Testis (tissue), 3 donors: ENCODE results near the gene KRTAP1-4. TPM values are rescaled to one million over a fixed set of nuclear protein-coding genes. Genes with fewer than 3 reads are reported as not detected.

ENCODE experiments used
- DNase-seq: peaks from one replicate; pipeline ENCODE4 v3.0.0-alpha.2; 2019
- H3K27ac ChIP-seq, 2 donors: fragments of 200-600 bp; sonication (generic); one replicate each; pipeline ENCODE4 v1.5.1; 2019
- H3K27me3 ChIP-seq: fragments of 200-600 bp; sonication (generic); one replicate; pipeline ENCODE4 v1.5.1; 2019
- H3K36me3 ChIP-seq: fragments of 200-600 bp; sonication (generic); one replicate; pipeline ENCODE4 v1.5.1; 2017; ENCODE audit warnings: low read depth; ENCODE audit errors: missing control alignments
- H3K4me1 ChIP-seq: fragments of 200-600 bp; sonication (generic); one replicate; pipeline ENCODE4 v1.5.1; 2019
- H3K4me3 ChIP-seq, 2 donors: fragments of 200-600 bp; sonication (generic); one replicate each; pipeline ENCODE4 v1.5.1; 2017 to 2019
- H3K9me3 ChIP-seq: fragments of 200-600 bp; sonication (generic); one replicate; pipeline ENCODE4 v1.5.1; 2017
- POLR2A ChIP-seq: fragments of 450-650 bp; IDR thresholded peaks from one replicate; pipeline ENCODE4 v1.6.1; 2017; ENCODE audit warnings: antibody characterized with exemption, mild to moderate bottlenecking, moderate library complexity
- WGBS, 2 donors: methylation state at CpG; one replicate each; pipeline ENCODE4 v1.1.5; 2018; 5-methylcytosine and 5-hydroxymethylcytosine counted together
- intact Hi-C: fragments of 100-400 bp; cut with DNase I; formaldehyde crosslinking; loops from one replicate; pipeline ENCODE4 v1.15.1; 2023; ENCODE audit warnings: low total_unique reads
- polyA plus RNA-seq: library from polyadenylated mRNA; stranded (reverse); fragments of 350-450 nt; fragmentation: Illumina TruSeq; extraction: RNeasy Lipid Tissue Mini Kit (QIAGEN cat#74804); gene quantifications from one replicate; pipeline ENCODE4 v1.2.3, GENCODE V29; 2014; ENCODE audit warnings: low read depth, low replicate concordance; ENCODE audit not compliant: insufficient read depth
- total RNA-seq, 2 donors: library from RNA; depleted of rRNA; stranded (reverse); fragments of >200 nt; gene quantifications; one replicate each; pipeline ENCODE4 v1.2.3, GENCODE V29; 2016
- TF ChIP-seq, protein P1 (sequence below), 3 experiments: fragments of 450-650 bp in 2 of 3; fragments of 200-600 bp in 1 of 3; sonication (generic) in 1 of 3; IDR thresholded peaks; one replicate each; pipeline ENCODE4 v1.5.1; 2016 to 2019; ENCODE audit warnings: antibody characterized with exemption in 3 of 3, mild to moderate bottlenecking in 2 of 3, moderate library complexity in 1 of 3

KRTAP1-4 gene
- total and polyA plus RNA-seq, 3 donors from 2014 or later, result not detected

DNA sequence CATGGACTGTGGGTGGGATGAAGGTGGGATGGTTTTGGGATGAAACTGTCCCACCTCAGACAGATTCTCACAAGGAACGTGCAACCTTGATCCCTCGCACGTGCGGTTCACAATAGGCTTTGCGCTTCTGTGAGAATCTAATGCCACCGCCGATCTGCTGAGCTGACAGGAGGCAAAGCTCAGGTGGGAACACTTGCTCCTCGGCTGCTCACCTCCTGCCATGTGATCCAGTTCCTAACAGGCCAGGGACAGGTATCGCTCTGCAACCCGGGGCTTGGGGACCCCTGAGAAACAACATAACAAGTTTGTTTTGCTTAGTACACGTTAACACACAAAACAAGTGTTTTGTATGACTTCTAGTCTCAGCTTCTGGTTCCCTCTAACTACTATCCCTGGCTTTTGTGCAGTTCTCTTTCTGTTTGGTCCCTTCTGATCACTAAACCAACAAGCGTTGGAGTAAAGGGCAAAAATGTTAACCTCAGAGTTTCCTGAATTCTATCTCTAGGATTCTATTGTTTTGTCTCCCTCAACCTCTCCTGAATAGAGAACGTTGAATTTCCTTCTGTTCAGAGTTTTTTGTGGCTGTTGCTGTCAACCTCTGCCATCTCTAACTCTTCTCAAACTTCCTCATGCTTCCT, 13.3 kb downstream of the KRTAP1-4 start:
- Histone ChIP-seq H3K27me3 (no peaks in the 10 kb centered on the region), H3K9me3 (no peaks in the 10 kb centered on the region), H3K36me3 (no peaks in the 10 kb centered on the region), H3K4me3 (no peak overlapping the region), H3K4me1 (no peaks in the 10 kb centered on the region), H3K27ac (no peak overlapping the region)
- no peak for DNase-seq
- intact Hi-C loops, result no loop called here
- 79 to 88% methylated on average over 13 of the region's 13 CpGs for WGBS, 2 donors
- TF ChIP-seq POLR2A, result no peak
- TF ChIP-seq, protein P1, sequence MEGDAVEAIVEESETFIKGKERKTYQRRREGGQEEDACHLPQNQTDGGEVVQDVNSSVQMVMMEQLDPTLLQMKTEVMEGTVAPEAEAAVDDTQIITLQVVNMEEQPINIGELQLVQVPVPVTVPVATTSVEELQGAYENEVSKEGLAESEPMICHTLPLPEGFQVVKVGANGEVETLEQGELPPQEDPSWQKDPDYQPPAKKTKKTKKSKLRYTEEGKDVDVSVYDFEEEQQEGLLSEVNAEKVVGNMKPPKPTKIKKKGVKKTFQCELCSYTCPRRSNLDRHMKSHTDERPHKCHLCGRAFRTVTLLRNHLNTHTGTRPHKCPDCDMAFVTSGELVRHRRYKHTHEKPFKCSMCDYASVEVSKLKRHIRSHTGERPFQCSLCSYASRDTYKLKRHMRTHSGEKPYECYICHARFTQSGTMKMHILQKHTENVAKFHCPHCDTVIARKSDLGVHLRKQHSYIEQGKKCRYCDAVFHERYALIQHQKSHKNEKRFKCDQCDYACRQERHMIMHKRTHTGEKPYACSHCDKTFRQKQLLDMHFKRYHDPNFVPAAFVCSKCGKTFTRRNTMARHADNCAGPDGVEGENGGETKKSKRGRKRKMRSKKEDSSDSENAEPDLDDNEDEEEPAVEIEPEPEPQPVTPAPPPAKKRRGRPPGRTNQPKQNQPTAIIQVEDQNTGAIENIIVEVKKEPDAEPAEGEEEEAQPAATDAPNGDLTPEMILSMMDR (IDR thresholded peaks at IDR 0.05), result no peak

DNA sequence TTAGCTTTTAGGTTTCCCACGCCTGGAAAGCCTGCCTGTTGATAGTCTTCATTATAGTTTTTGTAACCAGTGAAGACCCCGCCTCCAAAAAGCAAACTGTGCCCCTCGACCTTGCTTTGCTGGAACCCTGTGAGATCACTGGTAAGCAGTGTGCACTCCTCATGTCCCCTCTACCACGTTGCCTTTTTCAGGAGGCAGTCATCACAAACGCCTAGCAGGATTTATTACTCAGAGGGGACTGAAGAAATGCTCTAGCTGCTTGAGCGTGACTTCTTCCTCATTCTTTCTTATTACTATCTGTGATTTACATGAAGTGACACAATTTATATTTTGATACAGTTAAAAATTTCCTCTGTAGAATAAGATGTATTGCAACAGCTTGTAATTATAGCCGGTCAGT, 14.5 kb downstream of the KRTAP1-4 start:
- intact Hi-C loops, result no loop called here
- H3K27me3 ChIP-seq, result no peaks in the 10 kb centered on the region
- no peaks in the 10 kb centered on the region for H3K4me1 ChIP-seq
- WGBS, 2 donors, result 67 to 74% methylated on average over 7 of the region's 7 CpGs
- no peaks in the 10 kb centered on the region for H3K9me3 ChIP-seq
- no peak for DNase-seq
- TF ChIP-seq, protein P1 (IDR thresholded peaks at IDR 0.05), result no peak
- TF ChIP-seq POLR2A, result no peak
- no peak overlapping the region for H3K27ac ChIP-seq
- H3K4me3 ChIP-seq, result no peak overlapping the region
- no peaks in the 10 kb centered on the region for H3K36me3 ChIP-seq

DNA sequence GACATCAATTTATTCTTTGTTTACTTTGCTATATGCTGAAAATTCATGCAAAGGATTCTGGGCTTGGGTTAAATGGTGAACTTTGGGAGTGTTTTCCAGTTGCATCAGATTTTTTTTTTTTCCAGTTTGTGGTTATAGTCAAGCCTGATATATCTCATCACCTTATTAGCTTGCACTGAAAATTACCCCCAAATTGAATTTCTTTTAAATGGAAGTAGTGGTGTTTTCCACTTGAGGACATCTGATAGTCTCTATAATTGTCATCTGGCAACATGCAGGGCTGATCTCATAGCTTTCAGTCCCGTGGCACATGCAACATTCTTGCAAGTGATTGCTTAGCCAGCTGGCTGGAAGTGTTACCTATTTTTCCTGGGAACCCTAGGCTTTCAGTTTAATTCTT, 16.4 kb downstream of the KRTAP1-4 start:
- Histone ChIP-seq H3K4me3 (no peak overlapping the region), H3K36me3 (no peaks in the 10 kb centered on the region), H3K4me1 (no peaks in the 10 kb centered on the region), H3K9me3 (no peaks in the 10 kb centered on the region), H3K27me3 (no peaks in the 10 kb centered on the region), H3K27ac (no peak overlapping the region)
- DNase-seq, result peak; percentile 34
- WGBS, 2 donors, result 20 to 26% methylated on average over 1 of the region's 1 CpG
- TF ChIP-seq, protein P1 (IDR thresholded peaks at IDR 0.05), result no peak
- no peak for TF ChIP-seq POLR2A
- intact Hi-C loops, result no loop called here

DNA sequence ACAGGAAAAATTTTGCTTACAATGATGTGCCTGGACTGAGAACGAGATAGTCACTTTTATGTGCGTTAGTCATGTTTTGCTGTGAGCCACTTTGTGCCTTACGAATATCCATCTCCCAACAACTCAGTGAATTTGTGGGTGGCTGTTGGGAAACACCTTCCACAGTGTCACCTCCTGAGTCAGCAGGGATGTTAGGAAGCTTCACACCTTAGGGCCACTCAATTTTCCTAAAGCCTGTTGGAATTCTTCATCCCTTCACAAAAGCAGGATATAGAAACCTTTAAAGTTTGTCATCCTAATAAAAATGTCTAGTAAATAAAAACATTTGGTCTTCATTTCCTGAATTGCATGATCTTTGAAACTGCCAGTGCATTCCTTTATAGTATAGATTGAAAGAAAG, 16.8 kb downstream of the KRTAP1-4 start:
- intact Hi-C loops, result no loop called here
- Histone ChIP-seq H3K4me1 (no peaks in the 10 kb centered on the region), H3K9me3 (no peaks in the 10 kb centered on the region), H3K4me3 (no peak overlapping the region), H3K27ac (no peak overlapping the region), H3K27me3 (no peaks in the 10 kb centered on the region), H3K36me3 (no peaks in the 10 kb centered on the region)
- no peak for TF ChIP-seq POLR2A
- TF ChIP-seq, protein P1 (IDR thresholded peaks at IDR 0.05), result no peak
- 88 to 93% methylated on average over 3 of the region's 3 CpGs for WGBS, 2 donors
- no peak for DNase-seq
